CD4-positive, alpha-beta T cell treated with Interleukin-21 for 1 hour (primary cell): Measurements from ENCODE around the gene OR2L5.

Source experiments
- DNase-seq: peaks from one replicate; pipeline ENCODE4 v3.0.0-alpha.2; 2020

The OR2L5 gene

GRCh38 chr1:248013229-248013710 lies at the start of gene OR2L5:
OR2L5 (plus strand) TSS chr1:248013660; CDS start chr1:248021948, 8,288 bp downstream.
- no peak for DNase-seq

- DNase-seq: no peak
These were observed 48.5 kb upstream of the OR2L5 start, which contains the start of gene OR2AK2 for GRCh38 chr1:247964933-247965332. OR2AK2 (plus strand) TSS chr1:247965233; CDS start chr1:247965377, 144 bp downstream.

- DNase-seq: no peak
These were observed 46.8 kb upstream of the OR2L5 start for GRCh38 chr1:247966532-247967204.

- DNase-seq: no peak
These were observed 20.5 kb upstream of the OR2L5 start for GRCh38 chr1:247992986-247993385.

- DNase-seq: no peak
These were observed 14.6 kb upstream of the OR2L5 start for GRCh38 chr1:247998811-247999210.

- DNase-seq: no peak
These were observed 13.3 kb upstream of the OR2L5 start for GRCh38 chr1:248000169-248000568.

GRCh38 chr1:248007778-248008177 lies 5.7 kb upstream of the OR2L5 start:
- DNase-seq: no peak

- no peak for DNase-seq
These were observed 3.8 kb upstream of the OR2L5 start for GRCh38 chr1:248009681-248010080.

GRCh38 chr1:248015803-248016202 lies 2.3 kb downstream of the OR2L5 start:
- no peak for DNase-seq

- DNase-seq: no peak
These were observed 16.3 kb downstream of the OR2L5 start, which contains the start of gene OR2L2 for GRCh38 chr1:248029770-248030169. OR2L2 (plus strand) TSS chr1:248030070; CDS start chr1:248038268, 8,198 bp downstream.

GRCh38 chr1:248045209-248045608 lies 31.7 kb downstream of the OR2L5 start:
- DNase-seq: no peak

- DNase-seq: no peak
These were observed 33.1 kb downstream of the OR2L5 start, which contains the start of gene OR2L3 for GRCh38 chr1:248046536-248046935. OR2L3 (plus strand) TSS chr1:248046836; CDS start chr1:248060682, 13,846 bp downstream.

GRCh38 chr1:248047008-248047407 lies 33.5 kb downstream of the OR2L5 start:
- DNase-seq: no peak

- no peak for DNase-seq
These were observed 41.2 kb downstream of the OR2L5 start for GRCh38 chr1:248054671-248055070.

- no peak for DNase-seq
These were observed 41.8 kb downstream of the OR2L5 start for GRCh38 chr1:248055261-248055660.

- DNase-seq: no peak
These were observed 51.6 kb downstream of the OR2L5 start for GRCh38 chr1:248065071-248065470.

- DNase-seq: no peak
These were observed 52.1 kb downstream of the OR2L5 start for GRCh38 chr1:248065604-248066003.
